HEK293 (cell line): ENCODE measurements around the gene ZNF318.

Experiments
- CTCF ChIA-PET: fragments of 350-600 bp; formaldehyde crosslinking; extraction: SDS; loops from one replicate; lab custom pipeline; 2021; ENCODE audit warnings: antibody characterized with exemption; lab: Yijun Ruan, JAX
- POLR2A ChIA-PET: fragments of 300-600 bp; formaldehyde crosslinking; extraction: SDS; loops from one replicate; lab custom pipeline; 2020; ENCODE audit warnings: antibody characterized with exemption, inconsistent platforms; lab: Yijun Ruan, JAX
- H3K27ac ChIP-seq: fragments of 200-500 bp; sonication (Bioruptor generic); 2 replicates; pipeline ENCODE4 v1.5.1; 2014; ENCODE audit warnings: low read depth, low read length, control low read depth, inconsistent platforms; ENCODE audit errors: extremely low read depth
- H3K36me3 ChIP-seq, 2 experiments: fragments of 200-500 bp in 1 of 2; sonication (Bioruptor generic) in 1 of 2; 1 replicate in 1 of 2; 2 replicates in 1 of 2; pipeline ENCODE4 v1.5.1; 2014 to 2017; ENCODE audit warnings: inconsistent platforms in 2 of 2, low read length in 2 of 2; ENCODE audit not compliant: control insufficient read depth in 2 of 2, insufficient read depth in 1 of 2
- H3K4me1 ChIP-seq: fragments of 200-500 bp; sonication (Bioruptor generic); 2 replicates; pipeline ENCODE4 v1.5.1; 2014; ENCODE audit warnings: mild to moderate bottlenecking, low read length, inconsistent platforms; ENCODE audit not compliant: control insufficient read depth, insufficient read depth
- H3K4me3 ChIP-seq: 2 replicates; pipeline ENCODE4 v1.5.1; 2011; ENCODE audit warnings: low read depth, mild to moderate bottlenecking, control low read depth, low read length, moderate library complexity
- H3K9me3 ChIP-seq: fragments of 200-500 bp; sonication (Bioruptor generic); 2 replicates; pipeline ENCODE4 v1.5.1; 2014; ENCODE audit warnings: low read depth, low read length, inconsistent platforms; ENCODE audit not compliant: control insufficient read depth, insufficient read depth
- MEIS1 ChIP-seq: sonication (generic); formaldehyde crosslinking; IDR thresholded peaks from 2 replicates; pipeline ENCODE4 v1.8.1; 2022; ENCODE audit warnings: missing genetic modification reagents, mild to moderate bottlenecking, borderline replicate concordance
- SP2 ChIP-seq: fragments of 450-650 bp; formaldehyde crosslinking; IDR thresholded peaks from 2 replicates; pipeline ENCODE4 v1.5.1; 2016; ENCODE audit warnings: missing biosample characterization, missing genetic modification characterization
- ZBTB17 ChIP-seq: fragments of 450-650 bp; formaldehyde crosslinking; IDR thresholded peaks from 2 replicates; pipeline ENCODE4 v1.5.1; 2016; ENCODE audit warnings: missing biosample characterization, missing genetic modification characterization
- ZNF140 ChIP-seq: fragments of 450-650 bp; formaldehyde crosslinking; IDR thresholded peaks from 2 replicates; pipeline ENCODE4 v1.5.1; 2016; ENCODE audit warnings: missing biosample characterization, missing genetic modification characterization
- ZNF16 ChIP-seq: fragments of 450-650 bp; formaldehyde crosslinking; IDR thresholded peaks from 2 replicates; pipeline ENCODE4 v1.5.1; 2016; ENCODE audit warnings: low read depth, missing biosample characterization, missing genetic modification characterization
- ZNF184 ChIP-seq: fragments of 450-650 bp; IDR thresholded peaks from 2 replicates; pipeline ENCODE4 v1.5.1; 2018; ENCODE audit warnings: missing biosample characterization, mild to moderate bottlenecking, missing genetic modification characterization
- ZNF239 ChIP-seq: fragments of 450-650 bp; formaldehyde crosslinking; IDR thresholded peaks from 2 replicates; pipeline ENCODE4 v1.5.1; 2016; ENCODE audit warnings: missing biosample characterization, missing genetic modification characterization
- ZNF24 ChIP-seq: fragments of 450-650 bp; formaldehyde crosslinking; IDR thresholded peaks from 2 replicates; pipeline ENCODE4 v1.5.1; 2016; ENCODE audit warnings: missing biosample characterization, missing genetic modification characterization
- ZNF248 ChIP-seq: fragments of 450-650 bp; formaldehyde crosslinking; IDR thresholded peaks from 2 replicates; pipeline ENCODE4 v1.5.1; 2017; ENCODE audit warnings: missing biosample characterization, missing genetic modification characterization
- ZNF311 ChIP-seq: fragments of 450-650 bp; formaldehyde crosslinking; IDR thresholded peaks from 2 replicates; pipeline ENCODE4 v1.5.1; 2017; ENCODE audit warnings: missing biosample characterization, missing genetic modification characterization, borderline replicate concordance
- ZNF394 ChIP-seq: fragments of 450-650 bp; formaldehyde crosslinking; IDR thresholded peaks from 2 replicates; pipeline ENCODE4 v1.5.1; 2016; ENCODE audit warnings: missing biosample characterization, missing genetic modification characterization, mild to moderate bottlenecking, moderate library complexity, borderline replicate concordance
- ZNF521 ChIP-seq: fragments of 450-650 bp; formaldehyde crosslinking; IDR thresholded peaks from 2 replicates; pipeline ENCODE4 v1.5.1; 2017; ENCODE audit warnings: missing biosample characterization, mild to moderate bottlenecking, missing genetic modification characterization
- ZNF596 ChIP-seq: fragments of 450-650 bp; IDR thresholded peaks from 2 replicates; pipeline ENCODE4 v1.5.0; 2018; ENCODE audit warnings: missing biosample characterization, mild to moderate bottlenecking, missing genetic modification characterization, moderate library complexity
- ZNF629 ChIP-seq: fragments of 450-650 bp; formaldehyde crosslinking; IDR thresholded peaks from 2 replicates; pipeline ENCODE4 v1.5.1; 2017; ENCODE audit warnings: missing biosample characterization, missing genetic modification characterization
- ZNF747 ChIP-seq: fragments of 450-650 bp; formaldehyde crosslinking; IDR thresholded peaks from 2 replicates; pipeline ENCODE4 v1.5.1; 2016; ENCODE audit warnings: missing biosample characterization, missing genetic modification characterization
- ZNF792 ChIP-seq: fragments of 450-650 bp; formaldehyde crosslinking; IDR thresholded peaks from 2 replicates; pipeline ENCODE4 v1.5.1; 2016; ENCODE audit warnings: missing biosample characterization, missing genetic modification characterization
- ZNF837 ChIP-seq: fragments of 450-650 bp; formaldehyde crosslinking; IDR thresholded peaks from 2 replicates; pipeline ENCODE4 v1.5.1; 2016; ENCODE audit warnings: missing biosample characterization, missing genetic modification characterization
- TF ChIP-seq, protein P1 (sequence below): fragments of 450-650 bp; formaldehyde crosslinking; IDR thresholded peaks from 2 replicates; pipeline ENCODE4 v1.5.1; 2016; ENCODE audit warnings: missing biosample characterization, missing genetic modification characterization
- TF ChIP-seq, protein P2 (sequence below): fragments of 450-650 bp; formaldehyde crosslinking; IDR thresholded peaks from 2 replicates; pipeline ENCODE4 v1.5.1; 2016; ENCODE audit warnings: missing biosample characterization, missing genetic modification characterization
- TF ChIP-seq, protein P3 (sequence below): fragments of 450-650 bp; formaldehyde crosslinking; IDR thresholded peaks from 2 replicates; pipeline ENCODE4 v1.5.1; 2016; ENCODE audit warnings: missing biosample characterization, missing genetic modification characterization
- TF ChIP-seq, protein P4 (sequence below): fragments of 450-650 bp; formaldehyde crosslinking; IDR thresholded peaks from 2 replicates; pipeline ENCODE4 v1.5.1; 2016; ENCODE audit warnings: missing biosample characterization, missing genetic modification characterization, borderline replicate concordance

ZNF318 gene

DNA sequence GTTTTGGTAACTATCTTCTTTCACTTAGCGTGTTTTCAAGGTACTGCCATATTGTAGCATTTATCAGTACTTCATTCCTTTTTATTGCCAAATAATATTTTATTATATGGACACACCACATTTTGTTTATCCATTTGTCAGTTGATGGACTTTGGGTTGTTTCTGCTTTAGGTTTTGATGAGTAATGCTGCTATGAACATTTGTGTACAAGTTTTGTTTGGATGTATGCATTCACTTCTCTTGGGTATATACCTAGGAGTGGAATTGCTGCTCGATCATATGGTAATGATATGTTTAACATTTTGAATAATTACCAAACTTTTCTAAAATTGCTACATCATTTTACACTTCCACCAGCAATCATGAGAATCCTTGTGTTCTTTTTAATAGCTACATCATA, 77.7 kb downstream of the ZNF318 start:
- TF ChIP-seq ZNF747 (tag by site-specific recombination), result no peak
- TF ChIP-seq ZNF140 (tag by site-specific recombination), result peak; percentile 69
- Histone ChIP-seq H3K27ac (no peak overlapping the region), H3K36me3 (no peaks in the 10 kb centered on the region), H3K9me3 (no peaks in the 10 kb centered on the region), H3K4me3 (no peak overlapping the region), H3K4me1 (no peaks in the 10 kb centered on the region)
- ChIA-PET CTCF (interaction anchor here (0.6 to 1.3 kb wide), 2 partner anchors 28 to 248 kb away, joined by 3 to 4 read pairs; no protein-coding TSS in a partner anchor), POLR2A (no interaction called here)

DNA sequence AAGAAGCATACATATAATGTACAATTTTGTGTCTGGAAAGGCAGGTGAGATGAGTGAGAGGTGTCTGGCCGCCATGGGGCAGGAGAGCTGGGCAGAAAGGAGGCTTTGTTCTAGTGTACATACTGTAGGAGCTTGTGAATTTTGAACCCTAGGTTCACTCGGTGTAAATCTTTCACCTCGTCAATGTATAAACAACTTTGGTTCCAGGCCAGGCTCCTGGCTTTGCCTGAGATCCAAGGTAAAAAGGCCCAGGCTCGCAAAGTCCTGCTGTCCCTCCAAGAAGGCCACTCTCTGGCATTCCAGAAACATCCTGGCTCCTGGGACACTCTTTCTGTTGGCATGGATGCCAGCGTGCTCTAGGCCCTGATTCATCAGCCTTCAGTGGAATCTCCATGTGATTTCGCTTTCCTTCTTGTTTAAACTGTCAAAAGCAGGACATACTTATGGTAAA, 78.5 kb downstream of the ZNF318 start:
- H3K36me3 ChIP-seq, result no peaks in the 10 kb centered on the region
- no peaks in the 10 kb centered on the region for H3K4me1 ChIP-seq
- TF ChIP-seq ZNF311 (tag by site-specific recombination) (no peak), ZNF16 (tag by site-specific recombination) (no peak), ZNF596 (tag by site-specific recombination) (no peak), MEIS1 (no peak), SP2 (tag by site-specific recombination) (no peak), ZNF521 (no peak), ZNF184 (tag by site-specific recombination) (no peak), ZBTB17 (tag by site-specific recombination) (no peak), ZNF837 (tag by site-specific recombination) (no peak)
- TF ChIP-seq, protein P1, sequence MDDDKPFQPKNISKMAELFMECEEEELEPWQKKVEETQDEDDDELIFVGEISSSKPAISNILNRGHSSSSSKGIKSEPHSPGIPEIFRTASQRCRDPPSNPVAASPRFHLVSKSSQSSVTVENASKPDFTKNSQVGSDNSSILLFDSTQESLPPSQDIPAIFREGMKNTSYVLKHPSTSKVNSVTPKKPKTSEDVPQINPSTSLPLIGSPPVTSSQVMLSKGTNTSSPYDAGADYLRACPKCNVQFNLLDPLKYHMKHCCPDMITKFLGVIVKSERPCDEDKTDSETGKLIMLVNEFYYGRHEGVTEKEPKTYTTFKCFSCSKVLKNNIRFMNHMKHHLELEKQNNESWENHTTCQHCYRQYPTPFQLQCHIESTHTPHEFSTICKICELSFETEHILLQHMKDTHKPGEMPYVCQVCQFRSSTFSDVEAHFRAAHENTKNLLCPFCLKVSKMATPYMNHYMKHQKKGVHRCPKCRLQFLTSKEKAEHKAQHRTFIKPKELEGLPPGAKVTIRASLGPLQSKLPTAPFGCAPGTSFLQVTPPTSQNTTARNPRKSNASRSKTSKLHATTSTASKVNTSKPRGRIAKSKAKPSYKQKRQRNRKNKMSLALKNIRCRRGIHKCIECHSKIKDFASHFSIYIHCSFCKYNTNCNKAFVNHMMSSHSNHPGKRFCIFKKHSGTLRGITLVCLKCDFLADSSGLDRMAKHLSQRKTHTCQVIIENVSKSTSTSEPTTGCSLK (tag by site-specific recombination), result no peak
- H3K4me3 ChIP-seq, result no peak overlapping the region
- H3K27ac ChIP-seq, result no peak overlapping the region
- CTCF ChIA-PET, result interaction anchor here (1.0 to 1.3 kb wide), 2 partner anchors 9 to 27 kb away, joined by 3 read pairs; no protein-coding TSS in a partner anchor
- H3K9me3 ChIP-seq, result no peaks in the 10 kb centered on the region
- POLR2A ChIA-PET, result interaction anchor here (0.5 kb wide), 1 partner anchor 29 kb away, joined by 7 read pairs; no protein-coding TSS in a partner anchor

DNA sequence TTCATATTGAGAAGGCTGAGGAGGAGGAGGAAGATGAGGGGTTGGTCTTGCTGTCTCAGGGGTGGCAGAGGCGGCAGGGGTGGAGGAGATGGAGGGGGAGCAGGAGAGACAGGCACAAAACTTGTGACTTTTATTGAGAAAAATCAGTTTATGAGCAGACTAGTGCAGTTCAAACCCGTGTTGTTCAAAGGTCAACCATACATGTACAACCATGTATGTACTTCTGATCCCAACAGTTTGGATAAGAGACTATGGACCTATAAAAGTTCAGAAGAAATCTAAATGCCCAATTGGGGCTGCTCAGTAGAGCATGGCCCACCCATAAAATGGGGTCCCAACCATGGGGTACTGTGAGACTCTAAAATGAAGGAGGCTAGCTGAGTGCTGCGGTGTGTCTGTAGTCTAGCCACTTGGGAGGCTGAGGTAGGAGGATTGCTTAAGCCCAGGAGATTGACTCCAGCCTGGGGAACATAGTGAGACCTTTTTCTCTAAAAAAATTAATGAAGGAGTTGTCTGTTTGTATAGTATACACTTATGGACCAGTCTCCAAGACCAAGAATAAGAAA, 79.0 kb downstream of the ZNF318 start:
- no peak overlapping the region for H3K4me3 ChIP-seq
- ChIA-PET CTCF (interaction anchor here (0.7 to 1.0 kb wide), 2 partner anchors 8 to 43 kb away, joined by 3 read pairs; no protein-coding TSS in a partner anchor), POLR2A (interaction anchor here (0.5 kb wide), 1 partner anchor 29 kb away, joined by 7 read pairs; no protein-coding TSS in a partner anchor)
- H3K27ac ChIP-seq, result no peak overlapping the region
- H3K9me3 ChIP-seq, result no peaks in the 10 kb centered on the region
- no peaks in the 10 kb centered on the region for H3K4me1 ChIP-seq
- H3K36me3 ChIP-seq, result no peaks in the 10 kb centered on the region
- no peak for TF ChIP-seq ZNF24
- no peak for TF ChIP-seq ZNF248
- no peak for TF ChIP-seq ZNF629 (tag by site-specific recombination)
- no peak for TF ChIP-seq ZNF184 (tag by site-specific recombination)
- no peak for TF ChIP-seq ZNF792 (tag by site-specific recombination)
- TF ChIP-seq ZNF239, result no peak
- TF ChIP-seq, protein P2, sequence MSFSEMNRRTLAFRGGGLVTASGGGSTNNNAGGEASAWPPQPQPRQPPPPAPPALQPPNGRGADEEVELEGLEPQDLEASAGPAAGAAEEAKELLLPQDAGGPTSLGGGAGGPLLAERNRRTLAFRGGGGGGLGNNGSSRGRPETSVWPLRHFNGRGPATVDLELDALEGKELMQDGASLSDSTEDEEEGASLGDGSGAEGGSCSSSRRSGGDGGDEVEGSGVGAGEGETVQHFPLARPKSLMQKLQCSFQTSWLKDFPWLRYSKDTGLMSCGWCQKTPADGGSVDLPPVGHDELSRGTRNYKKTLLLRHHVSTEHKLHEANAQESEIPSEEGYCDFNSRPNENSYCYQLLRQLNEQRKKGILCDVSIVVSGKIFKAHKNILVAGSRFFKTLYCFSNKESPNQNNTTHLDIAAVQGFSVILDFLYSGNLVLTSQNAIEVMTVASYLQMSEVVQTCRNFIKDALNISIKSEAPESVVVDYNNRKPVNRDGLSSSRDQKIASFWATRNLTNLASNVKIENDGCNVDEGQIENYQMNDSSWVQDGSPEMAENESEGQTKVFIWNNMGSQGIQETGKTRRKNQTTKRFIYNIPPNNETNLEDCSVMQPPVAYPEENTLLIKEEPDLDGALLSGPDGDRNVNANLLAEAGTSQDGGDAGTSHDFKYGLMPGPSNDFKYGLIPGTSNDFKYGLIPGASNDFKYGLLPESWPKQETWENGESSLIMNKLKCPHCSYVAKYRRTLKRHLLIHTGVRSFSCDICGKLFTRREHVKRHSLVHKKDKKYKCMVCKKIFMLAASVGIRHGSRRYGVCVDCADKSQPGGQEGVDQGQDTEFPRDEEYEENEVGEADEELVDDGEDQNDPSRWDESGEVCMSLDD (tag by site-specific recombination), result no peak
- TF ChIP-seq ZNF394 (tag by site-specific recombination), result no peak
- TF ChIP-seq, protein P3, sequence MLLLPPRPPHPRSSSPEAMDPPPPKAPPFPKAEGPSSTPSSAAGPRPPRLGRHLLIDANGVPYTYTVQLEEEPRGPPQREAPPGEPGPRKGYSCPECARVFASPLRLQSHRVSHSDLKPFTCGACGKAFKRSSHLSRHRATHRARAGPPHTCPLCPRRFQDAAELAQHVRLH (tag by site-specific recombination), result no peak
- TF ChIP-seq, protein P4, sequence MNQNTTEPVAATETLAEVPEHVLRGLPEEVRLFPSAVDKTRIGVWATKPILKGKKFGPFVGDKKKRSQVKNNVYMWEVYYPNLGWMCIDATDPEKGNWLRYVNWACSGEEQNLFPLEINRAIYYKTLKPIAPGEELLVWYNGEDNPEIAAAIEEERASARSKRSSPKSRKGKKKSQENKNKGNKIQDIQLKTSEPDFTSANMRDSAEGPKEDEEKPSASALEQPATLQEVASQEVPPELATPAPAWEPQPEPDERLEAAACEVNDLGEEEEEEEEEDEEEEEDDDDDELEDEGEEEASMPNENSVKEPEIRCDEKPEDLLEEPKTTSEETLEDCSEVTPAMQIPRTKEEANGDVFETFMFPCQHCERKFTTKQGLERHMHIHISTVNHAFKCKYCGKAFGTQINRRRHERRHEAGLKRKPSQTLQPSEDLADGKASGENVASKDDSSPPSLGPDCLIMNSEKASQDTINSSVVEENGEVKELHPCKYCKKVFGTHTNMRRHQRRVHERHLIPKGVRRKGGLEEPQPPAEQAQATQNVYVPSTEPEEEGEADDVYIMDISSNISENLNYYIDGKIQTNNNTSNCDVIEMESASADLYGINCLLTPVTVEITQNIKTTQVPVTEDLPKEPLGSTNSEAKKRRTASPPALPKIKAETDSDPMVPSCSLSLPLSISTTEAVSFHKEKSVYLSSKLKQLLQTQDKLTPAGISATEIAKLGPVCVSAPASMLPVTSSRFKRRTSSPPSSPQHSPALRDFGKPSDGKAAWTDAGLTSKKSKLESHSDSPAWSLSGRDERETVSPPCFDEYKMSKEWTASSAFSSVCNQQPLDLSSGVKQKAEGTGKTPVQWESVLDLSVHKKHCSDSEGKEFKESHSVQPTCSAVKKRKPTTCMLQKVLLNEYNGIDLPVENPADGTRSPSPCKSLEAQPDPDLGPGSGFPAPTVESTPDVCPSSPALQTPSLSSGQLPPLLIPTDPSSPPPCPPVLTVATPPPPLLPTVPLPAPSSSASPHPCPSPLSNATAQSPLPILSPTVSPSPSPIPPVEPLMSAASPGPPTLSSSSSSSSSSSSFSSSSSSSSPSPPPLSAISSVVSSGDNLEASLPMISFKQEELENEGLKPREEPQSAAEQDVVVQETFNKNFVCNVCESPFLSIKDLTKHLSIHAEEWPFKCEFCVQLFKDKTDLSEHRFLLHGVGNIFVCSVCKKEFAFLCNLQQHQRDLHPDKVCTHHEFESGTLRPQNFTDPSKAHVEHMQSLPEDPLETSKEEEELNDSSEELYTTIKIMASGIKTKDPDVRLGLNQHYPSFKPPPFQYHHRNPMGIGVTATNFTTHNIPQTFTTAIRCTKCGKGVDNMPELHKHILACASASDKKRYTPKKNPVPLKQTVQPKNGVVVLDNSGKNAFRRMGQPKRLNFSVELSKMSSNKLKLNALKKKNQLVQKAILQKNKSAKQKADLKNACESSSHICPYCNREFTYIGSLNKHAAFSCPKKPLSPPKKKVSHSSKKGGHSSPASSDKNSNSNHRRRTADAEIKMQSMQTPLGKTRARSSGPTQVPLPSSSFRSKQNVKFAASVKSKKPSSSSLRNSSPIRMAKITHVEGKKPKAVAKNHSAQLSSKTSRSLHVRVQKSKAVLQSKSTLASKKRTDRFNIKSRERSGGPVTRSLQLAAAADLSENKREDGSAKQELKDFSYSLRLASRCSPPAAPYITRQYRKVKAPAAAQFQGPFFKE (tag by site-specific recombination), result no peak
